ENCODE measurements around the gene KIFC3. TPM values are rescaled to one million over a fixed set of nuclear protein-coding genes. Genes with fewer than 3 reads are reported as not detected.

The KIFC3 gene
- total and polyA plus RNA-seq, 5 donors, result 39.9 to 67.5 (median 49.8) TPM

DNA sequence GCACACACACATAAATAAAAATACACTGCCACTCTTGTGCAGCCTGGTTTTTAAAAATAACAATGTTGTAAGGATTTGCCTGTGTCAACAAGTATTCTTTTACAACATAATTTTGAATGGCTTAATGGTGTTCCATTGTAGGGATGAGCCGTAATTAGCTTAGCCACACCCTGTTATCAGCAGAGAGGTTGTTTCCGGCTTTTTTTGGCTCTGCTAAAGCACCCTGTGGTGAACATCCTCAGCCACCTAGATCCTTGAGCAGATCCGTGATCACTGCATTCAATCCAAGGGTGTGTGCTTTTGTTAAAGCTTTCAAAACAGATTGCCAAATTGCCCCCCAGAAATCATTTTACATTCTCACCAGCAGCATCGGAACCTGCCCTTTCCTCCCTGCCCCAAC is 59.7 kb downstream of the KIFC3 start:
- ATAC-seq (no peak), DNase-seq (no peak)
- H3K4me3 ChIP-seq (ENCODE audit: low read length), result no peak overlapping the region
- intact Hi-C loops (cut with DNase I), result no loop called here
- 66% methylated on average over 4 of the region's 4 CpGs for whole genome bisulfite sequencing
- H3K9me3 ChIP-seq (ENCODE audit: control insufficient read depth, low read length), result no peaks in the 10 kb centered on the region
- H3K27ac ChIP-seq (ENCODE audit: low read length), result no peak overlapping the region
- no peaks in the 10 kb centered on the region for H3K4me1 ChIP-seq (ENCODE audit: control insufficient read depth, insufficient read depth, low read length)
- H3K27me3 ChIP-seq (ENCODE audit: control insufficient read depth, insufficient read depth), result no peaks in the 10 kb centered on the region

DNA sequence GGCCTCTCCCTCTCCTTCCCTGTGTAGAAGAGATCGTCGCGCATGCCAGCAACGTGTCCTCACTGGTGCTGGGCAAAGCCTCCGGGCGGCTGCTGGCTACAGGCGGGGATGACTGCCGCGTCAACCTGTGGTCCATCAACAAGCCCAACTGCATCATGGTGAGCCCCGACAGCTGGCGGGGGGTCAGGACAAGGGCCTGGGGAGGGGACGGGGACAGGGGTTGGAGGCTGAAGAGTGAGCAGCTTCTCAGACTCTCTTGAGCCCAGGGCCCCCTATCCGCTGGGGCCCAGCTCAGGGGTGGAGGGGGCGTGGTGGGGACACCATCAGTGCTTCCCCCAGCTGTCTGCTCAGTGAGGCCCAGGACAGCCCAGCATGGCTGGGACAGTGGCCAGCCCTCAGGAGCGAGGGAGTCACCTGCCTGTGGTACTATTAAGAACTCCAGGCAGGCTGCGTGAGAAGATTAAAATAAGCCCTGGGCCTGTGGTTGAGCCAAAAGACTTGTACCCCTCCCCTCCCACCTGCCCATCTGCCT is 60.6 kb downstream of the KIFC3 start:
- ATAC-seq, result peak in 1 of 2 donors; percentile 5
- H3K27ac ChIP-seq (ENCODE audit: low read length), result no peak overlapping the region
- DNase-seq, result peak in 1 of 3 donors; percentile 50
- H3K4me3 ChIP-seq (ENCODE audit: low read length), result no peak overlapping the region
- WGBS, result 88% methylated on average over 16 of the region's 16 CpGs
- no peaks in the 10 kb centered on the region for H3K4me1 ChIP-seq (ENCODE audit: control insufficient read depth, insufficient read depth, low read length)
- H3K9me3 ChIP-seq (ENCODE audit: control insufficient read depth, low read length), result no peaks in the 10 kb centered on the region
- H3K27me3 ChIP-seq (ENCODE audit: control insufficient read depth, insufficient read depth), result no peaks in the 10 kb centered on the region
- intact Hi-C loops (cut with DNase I), result no loop called here

DNA sequence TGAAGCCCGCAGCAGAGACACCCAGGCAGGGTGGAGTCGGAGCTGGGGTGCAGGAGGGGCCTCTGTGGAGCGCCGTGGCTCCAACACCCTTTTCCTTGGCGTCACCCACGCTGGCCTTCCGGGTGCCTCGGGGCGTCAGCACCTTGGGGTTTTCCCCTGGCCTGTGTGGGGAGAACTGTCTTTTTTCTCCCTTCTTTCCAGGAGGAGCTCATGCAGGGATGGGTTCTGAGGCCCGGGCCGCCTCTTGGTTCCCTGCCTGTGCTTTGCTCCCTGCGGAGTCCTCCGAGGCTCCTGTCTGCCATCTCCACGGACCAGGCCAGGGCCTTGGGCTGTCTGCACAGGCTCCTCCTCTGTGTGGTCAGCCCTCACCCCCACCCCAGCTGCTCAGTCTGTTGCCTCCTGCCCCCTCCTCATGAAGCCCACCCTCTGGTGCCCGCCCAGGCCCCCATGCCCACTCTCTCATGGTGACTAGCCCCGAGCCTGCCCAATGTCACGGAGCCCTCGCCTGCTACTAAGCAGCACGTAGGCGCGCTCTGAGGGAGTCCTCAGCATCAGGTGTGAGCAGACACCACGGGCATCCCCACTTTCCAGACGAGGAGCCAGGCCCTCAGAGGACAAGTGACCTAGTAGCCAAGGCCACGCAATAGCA is 61.7 kb downstream of the KIFC3 start:
- ATAC-seq (no peak), DNase-seq (peak in 1 of 3 donors; percentile 48)
- intact Hi-C loops (cut with DNase I), result no loop called here
- H3K27ac ChIP-seq (ENCODE audit: low read length), result no peak overlapping the region
- no peak overlapping the region for H3K4me3 ChIP-seq (ENCODE audit: low read length)
- WGBS, result 93% methylated on average over 24 of the region's 24 CpGs
- H3K27me3 ChIP-seq (ENCODE audit: control insufficient read depth, insufficient read depth), result no peaks in the 10 kb centered on the region
- no peaks in the 10 kb centered on the region for H3K4me1 ChIP-seq (ENCODE audit: control insufficient read depth, insufficient read depth, low read length)
- no peaks in the 10 kb centered on the region for H3K9me3 ChIP-seq (ENCODE audit: control insufficient read depth, low read length)

DNA sequence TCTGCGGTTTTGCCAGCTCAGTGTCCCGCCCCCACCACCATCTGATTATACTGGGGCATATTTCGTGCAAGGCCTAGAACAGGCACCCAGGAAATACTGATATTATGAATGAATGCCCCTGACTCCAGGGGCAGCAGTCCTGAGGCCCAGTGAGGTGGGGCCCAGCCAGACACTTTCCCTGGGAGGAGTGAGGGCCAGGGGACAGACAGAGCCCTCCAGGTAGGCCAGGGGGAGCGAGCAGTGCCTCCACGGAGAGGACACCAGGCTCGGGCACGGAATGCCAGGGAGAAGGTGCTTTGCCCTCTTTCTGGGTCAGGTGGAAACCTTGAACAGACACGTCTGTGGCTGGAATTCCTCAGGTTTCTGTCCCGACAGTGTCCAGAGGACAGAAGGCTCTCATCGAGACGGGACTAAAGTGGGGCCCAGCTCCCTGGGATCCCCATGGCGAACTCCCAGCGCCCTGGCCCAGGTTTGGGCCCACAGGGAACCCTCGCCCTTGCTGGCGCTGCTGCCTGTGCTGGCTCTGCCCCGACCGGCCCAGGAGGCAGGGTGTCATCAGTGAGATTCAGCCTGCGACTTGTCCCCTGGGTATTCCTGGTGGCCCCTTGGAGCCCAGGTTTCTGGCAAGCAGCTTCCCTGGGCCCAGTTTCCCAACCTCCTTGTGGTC is 62.4 kb downstream of the KIFC3 start:
- ATAC-seq, result no peak
- intact Hi-C loops (cut with DNase I), result loop anchor here in 1 of 4 donors (10.0 kb wide), 1 partner anchor 155 kb away; no protein-coding TSS in a partner anchor
- no peak overlapping the region for H3K4me3 ChIP-seq (ENCODE audit: low read length)
- no peaks in the 10 kb centered on the region for H3K9me3 ChIP-seq (ENCODE audit: control insufficient read depth, low read length)
- DNase-seq, result peak in 1 of 3 donors; percentile 45
- H3K27ac ChIP-seq (ENCODE audit: low read length), result no peak overlapping the region
- no peaks in the 10 kb centered on the region for H3K4me1 ChIP-seq (ENCODE audit: control insufficient read depth, insufficient read depth, low read length)
- no peaks in the 10 kb centered on the region for H3K27me3 ChIP-seq (ENCODE audit: control insufficient read depth, insufficient read depth)
- WGBS, result 96% methylated on average over 18 of the region's 18 CpGs

GRCh38 chr16:57738844-57739243 is 63.4 kb downstream of the KIFC3 start:
- Histone ChIP-seq H3K4me1 (ENCODE audit: control insufficient read depth, insufficient read depth, low read length) (no peaks in the 10 kb centered on the region), H3K27me3 (ENCODE audit: control insufficient read depth, insufficient read depth) (no peaks in the 10 kb centered on the region), H3K9me3 (ENCODE audit: control insufficient read depth, low read length) (no peaks in the 10 kb centered on the region), H3K4me3 (ENCODE audit: low read length) (no peak overlapping the region), H3K27ac (ENCODE audit: low read length) (no peak overlapping the region)
- DNase-seq (peak in 1 of 3 donors; percentile 18), ATAC-seq (no peak)
- 97% methylated on average over 7 of the region's 7 CpGs for WGBS
- intact Hi-C loops (cut with DNase I), result loop anchor here in 1 of 4 donors (10.0 kb wide), 1 partner anchor 154 kb away; no protein-coding TSS in a partner anchor

GRCh38 chr16:57736419-57737351 is 65.6 kb downstream of the KIFC3 start:
- H3K27ac ChIP-seq (ENCODE audit: low read length), result peak overlapping the region; percentile 17
- ATAC-seq (peak in 1 of 2 donors; percentile 7), DNase-seq (peak in 2 of 3 donors; percentile 70 to 72)
- no peaks in the 10 kb centered on the region for H3K4me1 ChIP-seq (ENCODE audit: control insufficient read depth, insufficient read depth, low read length)
- peak overlapping the region; percentile 38 for H3K4me3 ChIP-seq (ENCODE audit: low read length)
- H3K9me3 ChIP-seq (ENCODE audit: control insufficient read depth, low read length), result no peaks in the 10 kb centered on the region
- H3K27me3 ChIP-seq (ENCODE audit: control insufficient read depth, insufficient read depth), result no peaks in the 10 kb centered on the region
- 15% methylated on average over 23 of the region's 23 CpGs for WGBS
- intact Hi-C loops (cut with DNase I), result loop anchor here in 1 of 4 donors (10.0 kb wide), 1 partner anchor 152 kb away; no protein-coding TSS in a partner anchor

DNA sequence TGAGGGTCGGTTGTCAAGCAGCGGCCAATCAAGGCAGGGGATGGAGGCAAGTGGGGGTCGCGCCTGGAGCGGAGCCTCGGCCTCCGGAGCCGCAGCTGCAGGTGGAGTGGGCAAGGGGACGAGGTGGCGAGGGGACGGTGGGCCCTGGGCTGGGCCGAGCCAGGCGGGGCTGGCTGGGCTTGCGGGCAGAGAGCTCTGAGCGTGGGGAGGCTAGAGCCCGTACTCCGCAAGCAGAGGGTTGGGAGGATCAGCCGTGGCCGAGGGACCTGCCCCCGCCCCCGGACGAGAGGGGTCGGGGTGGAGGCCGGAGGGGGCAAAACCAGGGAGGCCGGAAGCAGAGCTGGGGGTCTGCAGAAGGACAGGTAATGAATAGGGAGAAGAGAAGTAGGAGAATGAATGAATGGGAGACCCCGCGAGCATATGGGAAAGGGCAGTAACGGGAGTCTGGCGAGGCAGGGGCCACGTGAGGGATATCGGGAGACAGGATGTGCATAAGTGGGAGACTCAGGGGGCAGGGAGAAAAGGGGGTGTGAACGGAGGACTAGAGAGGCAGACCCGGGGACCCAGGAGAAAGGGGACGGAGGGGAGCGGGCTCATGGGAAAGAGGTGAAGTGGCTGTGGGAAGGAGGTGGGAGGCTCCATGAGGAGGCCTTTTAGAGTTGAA is 66.4 kb downstream of the KIFC3 start, which contains the start of gene KATNB1:
KATNB1 (plus strand) TSS at position 16 of the 664 bp plus-strand sequence. CDS start 1,474 bp downstream, outside the sequence.
- H3K9me3 ChIP-seq (ENCODE audit: control insufficient read depth, low read length), result no peaks in the 10 kb centered on the region
- no peaks in the 10 kb centered on the region for H3K4me1 ChIP-seq (ENCODE audit: control insufficient read depth, insufficient read depth, low read length)
- DNase-seq, result no peak
- H3K4me3 ChIP-seq (ENCODE audit: low read length), result peak within 1 kb of the TSS; percentile 73
- H3K27me3 ChIP-seq (ENCODE audit: control insufficient read depth, insufficient read depth), result no peaks in the 10 kb centered on the region
- no peak for ATAC-seq
- WGBS, result under 1% methylated on average over 35 of the region's 35 CpGs
- intact Hi-C loops (cut with DNase I), result loop anchor here in 1 of 4 donors (10.0 kb wide), 1 partner anchor 151 kb away; no protein-coding TSS in a partner anchor
- peak within 1 kb of the TSS; percentile 94 for H3K27ac ChIP-seq (ENCODE audit: low read length)

DNA sequence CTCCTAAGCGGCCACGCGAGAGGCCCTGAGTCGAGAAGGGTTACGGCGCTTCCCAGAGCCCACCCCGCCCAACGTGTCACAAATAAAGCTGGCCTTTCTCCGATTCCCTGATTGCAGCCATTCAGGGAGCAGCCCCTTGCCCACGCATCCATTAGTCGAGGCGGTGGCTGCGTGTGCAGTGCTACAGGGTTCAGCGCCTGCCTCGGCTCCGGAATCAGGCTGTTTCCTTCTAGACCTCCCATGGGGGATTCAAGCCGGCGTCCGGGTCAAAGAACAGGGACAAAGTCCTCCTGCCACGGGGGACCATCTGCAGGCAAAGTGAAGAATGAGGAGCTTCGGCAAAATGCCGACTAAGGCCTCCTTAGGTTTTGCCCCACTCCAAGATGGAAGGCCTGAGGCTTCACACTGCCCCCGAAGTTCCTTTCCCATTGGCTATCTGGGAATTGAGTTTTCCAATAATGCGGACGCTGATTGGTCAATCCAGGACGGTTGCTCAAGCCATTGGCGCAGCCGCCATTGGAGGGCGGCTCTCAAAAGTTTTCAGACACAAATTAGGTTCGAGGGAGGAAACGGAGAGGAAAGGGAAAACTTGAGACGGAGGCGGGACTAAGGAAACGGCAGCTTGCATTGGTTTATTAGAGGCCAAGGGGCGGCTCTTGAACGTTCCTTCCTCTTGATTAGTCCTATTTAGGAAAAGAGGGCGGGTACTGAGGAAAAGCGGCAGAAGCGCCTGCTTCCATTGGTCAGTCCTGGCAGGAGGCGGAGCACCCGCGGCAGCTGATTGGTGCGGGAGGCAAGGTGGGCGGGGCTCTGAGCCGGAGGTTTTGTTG is 67.2 kb downstream of the KIFC3 start:
- peak overlapping the region; percentile 73 for H3K4me3 ChIP-seq (ENCODE audit: low read length)
- no peaks in the 10 kb centered on the region for H3K4me1 ChIP-seq (ENCODE audit: control insufficient read depth, insufficient read depth, low read length)
- peak; percentile 96 to 97 for ATAC-seq
- peak overlapping the region; percentile 94 for H3K27ac ChIP-seq (ENCODE audit: low read length)
- intact Hi-C loops (cut with DNase I), result loop anchor here in 1 of 4 donors (10.0 kb wide), 1 partner anchor 150 kb away; no protein-coding TSS in a partner anchor
- no peaks in the 10 kb centered on the region for H3K27me3 ChIP-seq (ENCODE audit: control insufficient read depth, insufficient read depth)
- peak; percentile 99 for DNase-seq
- H3K9me3 ChIP-seq (ENCODE audit: control insufficient read depth, low read length), result no peaks in the 10 kb centered on the region
- WGBS, result under 1% methylated on average over 45 of the region's 45 CpGs

DNA sequence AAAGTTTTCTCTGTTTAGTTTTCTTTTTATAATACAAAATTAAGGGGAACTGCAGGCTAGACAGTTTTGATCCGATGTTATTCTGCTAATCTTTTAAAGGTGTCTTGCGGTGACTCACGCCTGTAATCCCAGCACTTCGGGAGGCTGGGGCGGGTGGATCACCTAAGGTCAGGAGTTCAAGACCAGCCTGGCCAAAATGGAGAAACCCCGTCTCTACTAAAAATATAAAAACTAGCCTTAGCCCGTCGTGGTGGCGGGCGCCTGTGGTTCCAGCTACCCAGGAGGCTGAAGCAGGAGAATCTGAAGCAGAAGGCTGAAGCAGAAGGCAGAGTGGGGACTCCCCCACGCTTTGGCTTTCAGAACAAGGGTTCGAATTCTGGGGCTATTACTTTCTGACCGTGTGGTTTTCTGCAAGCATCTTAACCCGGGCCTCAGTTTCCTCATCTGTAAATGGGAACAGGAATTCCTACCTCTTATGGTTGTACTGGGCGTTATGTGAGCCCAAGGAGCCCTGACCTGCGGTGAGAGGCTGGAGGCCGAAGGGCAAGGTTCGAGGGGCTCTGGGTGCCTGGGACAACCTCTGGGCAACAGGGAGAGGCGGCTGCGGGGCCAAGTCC is 67.9 kb downstream of the KIFC3 start:
- Histone ChIP-seq H3K4me1 (ENCODE audit: control insufficient read depth, insufficient read depth, low read length) (no peaks in the 10 kb centered on the region), H3K9me3 (ENCODE audit: control insufficient read depth, low read length) (no peaks in the 10 kb centered on the region), H3K27me3 (ENCODE audit: control insufficient read depth, insufficient read depth) (no peaks in the 10 kb centered on the region), H3K4me3 (ENCODE audit: low read length) (peak overlapping the region; percentile 73), H3K27ac (ENCODE audit: low read length) (peak overlapping the region; percentile 94)
- WGBS, result 59% methylated on average over 20 of the region's 20 CpGs
- intact Hi-C loops (cut with DNase I), result loop anchor here in 1 of 4 donors (10.0 kb wide), 1 partner anchor 150 kb away; no protein-coding TSS in a partner anchor
- no peak for DNase-seq
- no peak for ATAC-seq
